Left lung (tissue), 10 donors: Measurements from ENCODE around the gene MCC. TPM values are rescaled to one million over a fixed set of nuclear protein-coding genes. Genes with fewer than 3 reads are reported as not detected.

ENCODE experiments used
- ATAC-seq: fragments of 200-7000 bp; cut with Tn5 transposase; one replicate; pipeline ENCODE4 v1.9.1; 2020; ENCODE audit warnings: moderate library complexity
- DNase-seq, 4 donors: peaks; one replicate each; pipeline ENCODE4 v3.0.0-alpha.2; 2013 to 2020
- H3K27ac ChIP-seq, 2 donors: fragments of 200-600 bp; sonication (generic) in 1 of 2; one replicate each; pipeline versions ENCODE4 v1.5.0 to v1.8.0; 2020 to 2021
- H3K27me3 ChIP-seq, 2 donors: fragments of 200-600 bp; sonication (generic) in 1 of 2; one replicate each; pipeline versions ENCODE4 v1.5.0 to v1.8.0; 2020 to 2021
- H3K36me3 ChIP-seq, 2 donors: fragments of 200-600 bp; sonication (generic) in 1 of 2; one replicate each; pipeline versions ENCODE4 v1.5.0 to v1.8.0; 2020 to 2021
- H3K4me1 ChIP-seq, 2 donors: fragments of 200-600 bp; one replicate each; pipeline ENCODE4 v1.8.0; 2021
- H3K4me3 ChIP-seq, 2 donors: fragments of 200-600 bp; sonication (generic) in 1 of 2; one replicate each; pipeline versions ENCODE4 v1.5.0 to v1.8.0; 2020 to 2021; ENCODE audit warnings: mild to moderate bottlenecking in 1 of 2
- H3K9me3 ChIP-seq, 2 donors: fragments of 200-600 bp; sonication (generic) in 1 of 2; one replicate each; pipeline versions ENCODE4 v1.5.0 to v1.8.0; 2020 to 2021
- intact Hi-C, 2 donors: fragments of 100-400 bp; cut with DNase I; formaldehyde crosslinking; loops; one replicate each; pipeline versions ENCODE4 v1.11.2 to v1.14.2; 2022
- polyA plus RNA-seq, 6 donors: library from polyadenylated mRNA; unstranded; fragments of 120-200 nt; gene quantifications; one replicate each; pipeline ENCODE4 v1.2.1, GENCODE V29; 2013; ENCODE audit not compliant: insufficient read length in 6 of 6
- total RNA-seq, 2 donors: library from RNA; stranded (reverse); fragmentation: NEBNext Ultra II Directional; extraction: Animal tissue kit (Norgen Biotek cat#: 25700); gene quantifications; one replicate each; pipeline ENCODE4 v1.2.1, GENCODE V29; 2021
- TF ChIP-seq, protein P1 (sequence below), 2 donors: fragments of 200-600 bp; sonication (generic) in 1 of 2; IDR thresholded peaks; one replicate each; pipeline versions ENCODE4 v1.5.0 to v1.8.0; 2021; ENCODE audit warnings: antibody characterized with exemption in 2 of 2
- donor health status: DM: no; HTN: yes; CAD: no.
- donor health status: DM: no; HTN: no; CAD: no.

MCC gene
- total and polyA plus RNA-seq, 8 donors: 12.5 to 18.4 (median 16.1) TPM

DNA sequence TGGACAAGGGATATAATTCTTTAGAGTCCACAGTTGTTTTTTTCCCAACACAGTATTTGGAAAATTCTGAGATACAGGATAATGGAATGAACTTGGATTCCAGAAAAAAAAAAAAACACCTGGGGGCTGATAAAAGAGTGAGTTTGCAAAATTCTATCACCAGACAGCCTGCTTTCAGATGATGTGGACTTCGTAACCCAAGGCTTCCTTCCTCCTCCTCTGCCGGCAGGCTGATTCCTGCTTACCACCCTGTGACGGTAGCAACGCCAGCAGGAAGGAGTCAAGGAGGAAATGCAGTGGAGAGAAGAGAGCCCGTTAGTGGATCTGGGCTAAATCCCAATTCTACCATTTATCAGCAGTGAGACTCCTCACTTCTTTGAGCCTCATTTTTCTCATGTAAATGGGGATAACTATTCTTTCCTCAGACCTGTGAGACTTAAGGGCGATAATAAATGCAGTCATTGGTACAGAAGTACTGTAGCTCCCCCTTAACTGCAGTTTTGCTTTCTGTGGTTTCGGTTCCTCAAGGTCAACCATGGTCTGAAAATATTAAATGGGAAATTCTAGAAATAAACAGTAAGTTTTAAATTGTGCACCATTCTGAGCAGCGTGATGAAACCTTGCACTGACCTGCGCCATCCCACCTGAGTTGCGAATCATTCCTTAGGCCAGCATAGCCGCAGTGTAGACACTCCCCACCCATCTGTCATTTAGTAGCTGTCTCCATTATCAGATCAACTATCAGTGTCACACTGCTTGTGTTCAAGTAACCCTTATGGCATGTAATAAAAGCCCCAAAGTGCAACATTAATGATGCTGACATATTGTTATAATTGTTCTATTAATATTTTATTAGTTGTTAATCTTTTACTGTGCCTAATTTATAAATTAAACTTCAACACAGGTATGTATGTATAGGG, 440.3 kb downstream of the MCC start:
- DNase-seq: peak in 1 of 4 donors; percentile 70
- Histone ChIP-seq H3K4me1 (peaks cover 0 to 22% of the 10 kb centered on the region in 2 donors), H3K27ac (peak overlapping the region; percentile 19 to 61), H3K9me3 (no peaks in the 10 kb centered on the region), H3K4me3 (no peak overlapping the region), H3K27me3 (no peaks in the 10 kb centered on the region), H3K36me3 (peaks cover 0 to 5% of the 10 kb centered on the region in 2 donors)
- TF ChIP-seq, protein P1, sequence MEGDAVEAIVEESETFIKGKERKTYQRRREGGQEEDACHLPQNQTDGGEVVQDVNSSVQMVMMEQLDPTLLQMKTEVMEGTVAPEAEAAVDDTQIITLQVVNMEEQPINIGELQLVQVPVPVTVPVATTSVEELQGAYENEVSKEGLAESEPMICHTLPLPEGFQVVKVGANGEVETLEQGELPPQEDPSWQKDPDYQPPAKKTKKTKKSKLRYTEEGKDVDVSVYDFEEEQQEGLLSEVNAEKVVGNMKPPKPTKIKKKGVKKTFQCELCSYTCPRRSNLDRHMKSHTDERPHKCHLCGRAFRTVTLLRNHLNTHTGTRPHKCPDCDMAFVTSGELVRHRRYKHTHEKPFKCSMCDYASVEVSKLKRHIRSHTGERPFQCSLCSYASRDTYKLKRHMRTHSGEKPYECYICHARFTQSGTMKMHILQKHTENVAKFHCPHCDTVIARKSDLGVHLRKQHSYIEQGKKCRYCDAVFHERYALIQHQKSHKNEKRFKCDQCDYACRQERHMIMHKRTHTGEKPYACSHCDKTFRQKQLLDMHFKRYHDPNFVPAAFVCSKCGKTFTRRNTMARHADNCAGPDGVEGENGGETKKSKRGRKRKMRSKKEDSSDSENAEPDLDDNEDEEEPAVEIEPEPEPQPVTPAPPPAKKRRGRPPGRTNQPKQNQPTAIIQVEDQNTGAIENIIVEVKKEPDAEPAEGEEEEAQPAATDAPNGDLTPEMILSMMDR (IDR thresholded peaks at IDR 0.05): no peak
- ATAC-seq: peak; percentile 55
- intact Hi-C loops: no loop called here

DNA sequence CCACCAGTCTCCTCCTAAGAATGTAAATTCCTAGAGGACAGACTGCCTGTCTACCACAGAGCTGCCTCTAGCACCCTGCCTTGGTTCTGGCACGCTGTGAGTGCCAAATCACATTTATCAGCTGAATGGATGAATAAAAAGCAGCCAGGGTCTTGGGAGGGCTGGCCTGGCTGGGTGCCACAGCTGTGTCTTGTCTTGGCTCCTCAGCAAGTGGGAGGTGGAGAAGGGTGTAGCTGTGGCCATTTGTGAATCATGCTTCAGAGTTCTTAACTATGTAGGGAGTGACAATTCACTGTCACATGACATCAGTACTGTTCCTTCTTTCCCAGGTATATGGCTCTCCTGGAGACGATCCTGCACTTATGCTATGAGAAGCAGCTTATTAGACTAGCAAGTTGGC, 441.0 kb downstream of the MCC start:
- TF ChIP-seq, protein P1 (IDR thresholded peaks at IDR 0.05): no peak
- intact Hi-C loops: no loop called here
- peaks cover 0 to 22% of the 10 kb centered on the region in 2 donors for H3K4me1 ChIP-seq
- no peaks in the 10 kb centered on the region for H3K27me3 ChIP-seq
- H3K9me3 ChIP-seq: no peaks in the 10 kb centered on the region
- no peak overlapping the region for H3K27ac ChIP-seq
- DNase-seq: no peak
- H3K36me3 ChIP-seq: peaks cover 0 to 5% of the 10 kb centered on the region in 2 donors
- H3K4me3 ChIP-seq: no peak overlapping the region
- ATAC-seq: peak; percentile 21

DNA sequence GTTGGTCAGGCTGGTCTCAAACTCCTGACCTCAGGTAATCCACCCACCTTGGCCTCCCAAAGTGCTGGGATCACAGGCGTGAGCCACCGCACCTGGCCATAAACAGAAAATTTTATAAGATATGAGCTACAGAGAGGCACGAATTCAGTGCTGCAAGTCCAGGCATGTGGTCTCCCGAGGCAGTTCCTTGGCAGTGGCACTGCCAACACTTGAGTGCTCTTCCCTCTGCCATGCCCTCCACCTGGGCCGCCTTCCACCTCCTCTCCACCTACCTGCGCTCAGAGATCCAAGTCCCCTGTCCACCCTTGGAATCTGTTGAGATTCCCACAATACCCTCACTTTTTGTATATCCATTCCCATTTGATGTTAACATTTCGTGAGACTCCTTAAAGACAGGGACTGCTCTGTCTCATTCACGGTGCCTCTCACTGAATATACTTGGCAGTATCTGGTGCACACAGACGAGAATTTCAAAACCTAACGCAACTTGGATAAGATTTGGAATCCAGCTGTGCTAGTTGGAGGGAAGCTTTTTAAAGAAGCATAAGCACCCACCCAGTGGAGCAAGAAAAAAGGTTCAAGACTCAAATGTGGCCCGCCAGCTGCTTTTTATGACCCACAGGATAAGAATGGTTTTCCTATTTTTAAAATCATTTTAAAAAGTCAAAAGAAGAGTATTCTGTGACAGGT, 443.3 kb downstream of the MCC start:
- no peak overlapping the region for H3K27ac ChIP-seq
- H3K9me3 ChIP-seq: no peaks in the 10 kb centered on the region
- peaks cover 0 to 5% of the 10 kb centered on the region in 2 donors for H3K36me3 ChIP-seq
- intact Hi-C loops: no loop called here
- H3K27me3 ChIP-seq: no peaks in the 10 kb centered on the region
- ATAC-seq (no peak), DNase-seq (peak in 1 of 4 donors; percentile 71)
- H3K4me3 ChIP-seq: no peak overlapping the region
- TF ChIP-seq, protein P1 (IDR thresholded peaks at IDR 0.05): no peak
- peaks cover 0 to 7% of the 10 kb centered on the region in 2 donors for H3K4me1 ChIP-seq

DNA sequence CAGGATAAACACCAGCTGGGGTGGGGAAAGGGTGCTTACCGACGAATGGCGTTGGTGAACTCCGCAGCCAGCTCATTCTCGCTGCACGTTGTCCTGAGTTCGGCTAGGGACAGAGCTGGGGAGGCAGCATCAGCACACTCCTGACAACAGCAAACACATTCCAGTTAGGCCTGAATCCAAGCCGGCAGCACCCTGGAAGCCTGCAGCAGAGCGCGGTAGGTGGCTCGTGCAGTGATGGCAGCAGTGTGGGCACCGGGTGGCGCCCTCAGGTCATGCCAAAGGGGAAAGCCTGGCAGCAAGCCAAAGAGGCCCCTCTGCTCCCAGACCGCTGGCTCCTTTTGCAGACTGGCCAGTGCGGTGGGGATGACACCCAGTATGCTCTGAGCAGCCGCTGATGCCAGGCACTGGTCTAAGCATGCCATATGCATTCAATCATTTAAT, 444.7 kb downstream of the MCC start:
- H3K27ac ChIP-seq: no peak overlapping the region
- intact Hi-C loops: no loop called here
- peak in 1 of 4 donors; percentile 19 for DNase-seq
- ATAC-seq: peak; percentile 26
- TF ChIP-seq, protein P1 (IDR thresholded peaks at IDR 0.05): no peak
- no peaks in the 10 kb centered on the region for H3K9me3 ChIP-seq
- peaks cover 0 to 7% of the 10 kb centered on the region in 2 donors for H3K4me1 ChIP-seq
- H3K4me3 ChIP-seq: no peak overlapping the region
- peaks cover 0 to 5% of the 10 kb centered on the region in 2 donors for H3K36me3 ChIP-seq
- no peaks in the 10 kb centered on the region for H3K27me3 ChIP-seq
